Measurements from ENCODE around the gene HRK.

The HRK gene

GRCh38 chr12:116897476-116897875 is 16.2 kb upstream of the HRK start:
- DNase-seq = no peak

- no peak for DNase-seq
These were observed 15.2 kb upstream of the HRK start for GRCh38 chr12:116896411-116896924.

GRCh38 chr12:116894913-116895312 is 13.7 kb upstream of the HRK start:
- DNase-seq = no peak

- DNase-seq = no peak
These were observed 11.3 kb upstream of the HRK start for GRCh38 chr12:116892349-116893140.

GRCh38 chr12:116891019-116891418 is 9.8 kb upstream of the HRK start:
- DNase-seq = no peak

- no peak for DNase-seq
These were observed 9.1 kb upstream of the HRK start for GRCh38 chr12:116890330-116890729.

GRCh38 chr12:116887897-116888296 is 6.7 kb upstream of the HRK start:
- DNase-seq = no peak

- no peak for DNase-seq
These were observed 6.0 kb upstream of the HRK start for GRCh38 chr12:116887244-116887643.

- DNase-seq = no peak
These were observed 4.2 kb upstream of the HRK start for GRCh38 chr12:116885491-116885890.

GRCh38 chr12:116884871-116885270 is 3.6 kb upstream of the HRK start:
- DNase-seq = no peak

GRCh38 chr12:116882742-116883141 is 1.5 kb upstream of the HRK start:
- DNase-seq = no peak

GRCh38 chr12:116881877-116882507 is 751 bp upstream of the HRK start:
- no peak for DNase-seq

- DNase-seq = no peak
These were observed 370 bp downstream of the HRK start for GRCh38 chr12:116880817-116881324.

- no peak for DNase-seq
These were observed 926 bp downstream of the HRK start for GRCh38 chr12:116880213-116880816.

- DNase-seq = no peak
These were observed 1.6 kb downstream of the HRK start for GRCh38 chr12:116879509-116880212.

- no peak for DNase-seq
These were observed 2.4 kb downstream of the HRK start for GRCh38 chr12:116878567-116879508.

GRCh38 chr12:116876151-116876869 is 4.9 kb downstream of the HRK start:
- DNase-seq = no peak

GRCh38 chr12:116874324-116874995 is 6.8 kb downstream of the HRK start:
- DNase-seq = no peak

GRCh38 chr12:116870306-116870705 is 10.9 kb downstream of the HRK start:
- no peak for DNase-seq

GRCh38 chr12:116867523-116867922 is 13.7 kb downstream of the HRK start:
- DNase-seq = no peak
